Ovary (tissue), 9 donors: ENCODE measurements around the gene GDE1. TPM values are rescaled to one million over a fixed set of nuclear protein-coding genes. Genes with fewer than 3 reads are reported as not detected.

Experiments
- DNase-seq, 5 donors: peaks; one replicate each; pipeline ENCODE4 v3.0.0-alpha.2; 2019 to 2020
- H3K27ac ChIP-seq, 2 donors: fragments of 200-600 bp; one replicate each; pipeline versions ENCODE4 v1.5.1 to v1.8.0; 2019 to 2022
- H3K27me3 ChIP-seq: fragments of 200-600 bp; one replicate; pipeline ENCODE4 v1.8.0; 2022
- H3K36me3 ChIP-seq: fragments of 200-600 bp; sonication (generic); one replicate; pipeline ENCODE4 v1.5.1; 2019
- H3K4me1 ChIP-seq: one replicate; pipeline ENCODE4 v1.8.1; 2013; ENCODE audit warnings: mild to moderate bottlenecking, moderate library complexity; ENCODE audit not compliant: insufficient read depth
- H3K4me3 ChIP-seq: fragments of 200-600 bp; sonication (generic); one replicate; pipeline ENCODE4 v1.5.1; 2017
- H3K9me3 ChIP-seq, 2 donors: fragments of 200-600 bp in 1 of 2; sonication (generic) in 1 of 2; one replicate each; pipeline versions ENCODE4 v1.5.1 to v1.8.1; 2013 to 2019; ENCODE audit warnings: mild to moderate bottlenecking in 1 of 2, moderate library complexity in 1 of 2
- EP300 ChIP-seq: sonication (generic); formaldehyde crosslinking; IDR thresholded peaks from one replicate; pipeline ENCODE4 v1.6.1; 2017; ENCODE audit warnings: antibody characterized with exemption
- POLR2A ChIP-seq: fragments of 450-650 bp; IDR thresholded peaks from one replicate; pipeline ENCODE4 v1.6.1; 2017; ENCODE audit warnings: antibody characterized with exemption, mild to moderate bottlenecking, moderate library complexity
- WGBS, 3 donors: extraction: QIAGEN DNeasy Blood & Tissue Kit in 1 of 3; methylation state at CpG; one replicate each; pipeline versions ENCODE4 v1.1.5 to v1.1.7; 2013 to 2017; 5-methylcytosine and 5-hydroxymethylcytosine counted together
- intact Hi-C, 4 donors: fragments of 100-400 bp; cut with DNase I; formaldehyde crosslinking; loops; one replicate each; pipeline versions ENCODE4 v1.11.0 to v1.15.1; 2022 to 2023
- polyA plus RNA-seq, 2 donors: library from polyadenylated mRNA; stranded (reverse); fragments of 200-250 nt in 1 of 2; fragments of 350-450 nt in 1 of 2; fragmentation: Illumina TruSeq in 1 of 2; extraction: RNeasy Lipid Tissue Mini Kit (QIAGEN cat#74804) in 1 of 2; gene quantifications; one replicate each; pipeline ENCODE4 v1.2.3, GENCODE V29; 2013 to 2014
- total RNA-seq, 7 donors: library from RNA; depleted of rRNA in 2 of 7; stranded (reverse); fragments of >200 nt in 2 of 7; fragmentation: NEBNext Ultra II Directional in 3 of 7; extraction: Animal tissue kit (Norgen Biotek cat#: 25700) in 3 of 7; gene quantifications; one replicate each; pipeline versions ENCODE4 v1.1.0 to v1.2.4, GENCODE V29; 2016 to 2023
- TF ChIP-seq, protein P1 (sequence below), 3 donors: fragments of 450-650 bp in 2 of 3; fragments of 200-600 bp in 1 of 3; IDR thresholded peaks; one replicate each; pipeline versions ENCODE4 v1.5.1 to v1.8.0; 2016 to 2022; ENCODE audit warnings: antibody characterized with exemption in 3 of 3, mild to moderate bottlenecking in 1 of 3
- donor health status: DM: no; HTN: no; CAD: no; lungs with moderate emphysema.
- donor health status: DM: no; HTN: no; CAD: no.
- donor health status: Bipolar disorder and iron deficiency.
- donor health status: DM: yes; HTN: yes; CAD: no.
- donor health status: DM: no; HTN: no; CAD: no.
- donor health status: DM: yes; HTN: yes; CAD: no.

The GDE1 gene
- total and polyA plus RNA-seq, 9 donors = 18.1 to 83.8 (median 28.7) TPM

DNA sequence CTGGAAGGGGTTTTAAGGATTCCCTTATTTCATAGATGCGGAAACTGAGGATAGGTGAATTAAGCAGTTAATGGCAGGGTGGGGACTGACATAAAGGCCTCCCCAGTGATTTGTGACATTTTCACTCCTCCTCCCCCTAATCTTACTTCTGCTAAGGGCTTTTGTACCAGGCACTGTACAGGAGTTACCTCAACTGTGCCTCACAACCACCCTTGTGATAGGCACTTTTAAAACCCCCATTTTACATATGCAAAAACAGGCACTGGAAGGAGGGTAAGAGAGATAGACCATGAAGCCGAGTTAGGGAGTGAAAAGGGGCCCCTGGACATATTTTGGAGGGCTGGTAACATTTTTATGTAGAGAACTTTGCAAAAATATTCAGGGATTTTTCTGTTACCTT is 862 bp upstream of the GDE1 start:
- H3K4me3 ChIP-seq = no peak overlapping the region
- TF ChIP-seq POLR2A (no peak), EP300 (no peak)
- TF ChIP-seq, protein P1, sequence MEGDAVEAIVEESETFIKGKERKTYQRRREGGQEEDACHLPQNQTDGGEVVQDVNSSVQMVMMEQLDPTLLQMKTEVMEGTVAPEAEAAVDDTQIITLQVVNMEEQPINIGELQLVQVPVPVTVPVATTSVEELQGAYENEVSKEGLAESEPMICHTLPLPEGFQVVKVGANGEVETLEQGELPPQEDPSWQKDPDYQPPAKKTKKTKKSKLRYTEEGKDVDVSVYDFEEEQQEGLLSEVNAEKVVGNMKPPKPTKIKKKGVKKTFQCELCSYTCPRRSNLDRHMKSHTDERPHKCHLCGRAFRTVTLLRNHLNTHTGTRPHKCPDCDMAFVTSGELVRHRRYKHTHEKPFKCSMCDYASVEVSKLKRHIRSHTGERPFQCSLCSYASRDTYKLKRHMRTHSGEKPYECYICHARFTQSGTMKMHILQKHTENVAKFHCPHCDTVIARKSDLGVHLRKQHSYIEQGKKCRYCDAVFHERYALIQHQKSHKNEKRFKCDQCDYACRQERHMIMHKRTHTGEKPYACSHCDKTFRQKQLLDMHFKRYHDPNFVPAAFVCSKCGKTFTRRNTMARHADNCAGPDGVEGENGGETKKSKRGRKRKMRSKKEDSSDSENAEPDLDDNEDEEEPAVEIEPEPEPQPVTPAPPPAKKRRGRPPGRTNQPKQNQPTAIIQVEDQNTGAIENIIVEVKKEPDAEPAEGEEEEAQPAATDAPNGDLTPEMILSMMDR (IDR thresholded peaks at IDR 0.05) = no peak
- H3K27ac ChIP-seq = no peak overlapping the region
- H3K27me3 ChIP-seq = no peaks in the 10 kb centered on the region
- 87 to 90% (median 89%) methylated on average over 2 of the region's 2 CpGs for WGBS, 3 donors
- DNase-seq = no peak
- intact Hi-C loops = no loop called here
- H3K9me3 ChIP-seq = no peaks in the 10 kb centered on the region
- no peaks in the 10 kb centered on the region for H3K36me3 ChIP-seq
- peaks cover 13% of the 10 kb centered on the region for H3K4me1 ChIP-seq

DNA sequence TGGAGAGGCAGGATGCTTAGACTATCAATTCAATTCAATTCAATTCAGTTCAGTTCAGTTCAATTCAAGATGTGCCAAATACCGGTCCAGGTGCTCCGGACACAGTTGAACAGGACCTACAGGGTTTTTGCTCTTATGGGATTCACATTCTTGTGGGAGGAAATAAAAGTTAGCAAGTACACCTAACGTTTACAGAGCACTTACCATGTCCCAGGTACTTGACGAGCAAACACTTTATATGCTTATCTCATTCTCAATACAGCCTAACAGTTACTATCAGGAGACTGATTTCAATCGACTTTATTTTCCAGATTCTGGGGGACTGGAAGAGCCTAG is 467 bp upstream of the GDE1 start:
- no peaks in the 10 kb centered on the region for H3K9me3 ChIP-seq
- no peaks in the 10 kb centered on the region for H3K27me3 ChIP-seq
- H3K4me1 ChIP-seq = peaks cover 13% of the 10 kb centered on the region
- 24 to 42% (median 26%) methylated on average over 5 of the region's 5 CpGs for WGBS, 3 donors
- H3K36me3 ChIP-seq = no peaks in the 10 kb centered on the region
- DNase-seq = no peak
- H3K4me3 ChIP-seq = no peak overlapping the region
- TF ChIP-seq, protein P1 (IDR thresholded peaks at IDR 0.05) = no peak
- no peak for TF ChIP-seq POLR2A
- no peak for TF ChIP-seq EP300
- intact Hi-C loops = no loop called here
- peak overlapping the region in 1 of 2 donors; percentile 78 for H3K27ac ChIP-seq

DNA sequence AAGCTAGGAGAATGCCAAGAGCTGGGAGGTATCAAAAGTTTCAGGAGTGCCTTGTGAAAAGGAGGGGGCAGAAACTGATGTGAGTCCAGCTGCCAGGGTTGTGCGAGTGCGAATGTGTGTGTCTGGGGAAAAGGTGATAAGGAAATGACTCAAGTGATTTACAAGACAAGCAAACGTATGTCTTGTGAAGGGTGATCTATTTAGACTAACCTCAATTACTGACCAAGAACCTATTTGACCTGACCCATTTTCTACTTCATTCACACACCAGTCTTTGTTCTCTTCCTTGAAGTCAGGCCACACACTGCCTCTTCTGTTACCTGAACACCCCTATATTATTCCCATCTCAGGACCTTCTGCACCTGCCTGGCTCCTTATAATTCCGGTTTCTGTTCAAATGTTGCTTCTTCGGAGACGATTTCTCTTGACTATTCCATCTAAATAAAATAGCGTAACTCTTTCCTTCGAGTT is 1.0 kb downstream of the GDE1 start:
- H3K4me1 ChIP-seq = peaks cover 13% of the 10 kb centered on the region
- TF ChIP-seq POLR2A (no peak), EP300 (no peak)
- TF ChIP-seq, protein P1 (IDR thresholded peaks at IDR 0.05) = no peak
- no peaks in the 10 kb centered on the region for H3K36me3 ChIP-seq
- H3K9me3 ChIP-seq = no peaks in the 10 kb centered on the region
- DNase-seq = no peak
- peak overlapping the region; percentile 78 for H3K4me3 ChIP-seq
- H3K27ac ChIP-seq = peak overlapping the region in 1 of 2 donors; percentile 78
- intact Hi-C loops = no loop called here
- no peaks in the 10 kb centered on the region for H3K27me3 ChIP-seq
- 1 to 3% (median 2%) methylated on average over 8 of the region's 8 CpGs for WGBS, 3 donors

DNA sequence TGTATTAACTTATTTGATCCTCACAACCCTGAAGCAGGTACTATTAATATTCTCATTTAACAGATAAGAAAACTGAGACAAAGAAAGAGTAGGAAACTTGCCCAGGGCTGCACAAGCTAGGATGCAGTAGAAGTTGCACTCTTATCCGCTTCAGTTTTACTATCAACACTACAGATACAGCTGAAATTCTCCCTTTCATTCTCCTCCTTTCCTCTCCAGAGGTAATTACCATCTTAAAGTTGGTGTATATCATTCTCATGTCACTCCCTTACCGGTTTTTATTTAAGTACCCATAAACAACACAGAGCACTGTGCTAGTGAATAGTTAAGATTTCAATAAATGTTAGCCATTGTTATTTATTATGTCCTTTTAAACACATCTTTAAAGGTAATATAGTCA is 3.5 kb downstream of the GDE1 start:
- Histone ChIP-seq H3K4me1 (peaks cover 5% of the 10 kb centered on the region), H3K36me3 (no peaks in the 10 kb centered on the region), H3K27ac (no peak overlapping the region), H3K4me3 (no peak overlapping the region), H3K27me3 (no peaks in the 10 kb centered on the region), H3K9me3 (no peaks in the 10 kb centered on the region)
- TF ChIP-seq EP300 = no peak
- no peak for TF ChIP-seq POLR2A
- TF ChIP-seq, protein P1 (IDR thresholded peaks at IDR 0.05) = no peak
- 46 to 59% (median 58%) methylated on average over 2 of the region's 2 CpGs for WGBS, 3 donors
- no peak for DNase-seq
- intact Hi-C loops = no loop called here
